GM12872 (cell line): ENCODE data around the gene RMND5B.

Experiments
- CTCF ChIP-seq: IDR thresholded peaks from 3 replicates; pipeline ENCODE4 v1.5.1; 2011; ENCODE audit warnings: low read depth, mild to moderate bottlenecking, low read length, moderate library complexity; ENCODE audit not compliant: insufficient read depth

Gene RMND5B

GRCh38 chr5:178189433-178189832 is 58.6 kb downstream of the RMND5B start:
- no peak for TF ChIP-seq CTCF

- no peak for TF ChIP-seq CTCF
Measured at GRCh38 chr5:178191661-178192060, 60.8 kb downstream of the RMND5B start.

- TF ChIP-seq CTCF: no peak
Measured at GRCh38 chr5:178192244-178192643, 61.4 kb downstream of the RMND5B start.

- no peak for TF ChIP-seq CTCF
Measured at GRCh38 chr5:178192787-178193186, 62.0 kb downstream of the RMND5B start.

- TF ChIP-seq CTCF: no peak
Measured at GRCh38 chr5:178193251-178193809, 62.5 kb downstream of the RMND5B start.

GRCh38 chr5:178194026-178194425 is 63.2 kb downstream of the RMND5B start:
- no peak for TF ChIP-seq CTCF

DNA sequence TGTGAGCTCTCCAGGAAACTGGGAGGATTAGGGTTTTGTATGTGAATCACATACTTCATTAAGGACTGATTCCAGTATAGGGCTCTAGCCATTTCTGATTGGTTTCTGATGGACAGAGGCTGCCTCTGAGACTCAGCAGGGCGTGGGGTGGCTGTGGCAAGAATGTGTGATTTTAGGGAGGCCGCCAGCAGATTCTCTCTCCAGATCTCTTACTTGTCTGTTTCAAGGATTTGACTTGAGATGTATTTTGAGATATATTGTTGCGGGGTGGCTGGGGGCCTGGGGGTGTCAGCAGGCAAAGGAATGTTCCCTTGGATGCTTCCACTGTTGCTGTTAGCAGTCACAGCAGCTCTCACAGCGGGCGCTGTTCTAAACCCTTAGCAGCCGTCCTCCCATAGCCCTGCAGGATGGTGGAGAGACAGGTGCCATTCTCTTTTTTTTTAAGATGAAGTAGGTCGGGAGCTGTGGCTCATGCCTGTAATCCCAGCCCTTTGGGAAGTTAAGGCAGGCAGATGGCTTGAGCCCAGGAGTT is 65.5 kb downstream of the RMND5B start:
- TF ChIP-seq CTCF: no peak

- TF ChIP-seq CTCF: peak; percentile 67
Measured at GRCh38 chr5:178196986-178197385, 66.2 kb downstream of the RMND5B start.
